Measurements from ENCODE around the gene MGAT5B. TPM values are rescaled to one million over a fixed set of nuclear protein-coding genes. Genes with fewer than 3 reads are reported as not detected.

MGAT5B gene
- total and polyA plus RNA-seq, 5 donors = 0.05 to 0.12 TPM; not detected in 3

DNA sequence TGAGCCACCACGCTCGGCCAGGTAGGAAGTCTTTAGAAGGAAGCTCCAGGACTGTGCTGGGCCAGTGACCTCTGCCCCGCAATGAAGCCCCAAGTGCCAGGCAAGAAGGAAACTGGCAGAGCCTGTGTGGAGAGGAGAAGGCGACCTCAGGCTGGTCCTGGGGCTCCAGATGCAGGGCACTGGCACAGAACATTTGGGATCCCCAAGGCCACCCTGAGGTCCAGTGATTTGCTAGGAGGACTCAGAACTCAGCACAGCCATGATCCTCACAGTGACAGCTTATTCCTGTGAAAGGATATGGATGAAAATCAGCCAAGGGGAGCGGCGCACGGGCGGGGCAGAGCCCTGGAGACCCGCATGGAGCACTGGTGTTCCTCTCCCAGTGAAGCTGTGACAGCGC is 24.1 kb downstream of the MGAT5B start:
- WGBS = 92% methylated on average over 10 of the region's 10 CpGs
- Histone ChIP-seq H3K27ac (ENCODE audit: low read length) (no peak overlapping the region), H3K9me3 (ENCODE audit: control insufficient read depth, low read length) (no peaks in the 10 kb centered on the region), H3K4me1 (ENCODE audit: control insufficient read depth, insufficient read depth, low read length) (no peaks in the 10 kb centered on the region), H3K27me3 (ENCODE audit: control insufficient read depth, insufficient read depth) (no peaks in the 10 kb centered on the region), H3K4me3 (ENCODE audit: low read length) (no peak overlapping the region)
- intact Hi-C loops (cut with DNase I) = no loop called here
- ATAC-seq = no peak
- DNase-seq = peak in 1 of 3 donors; percentile 25

DNA sequence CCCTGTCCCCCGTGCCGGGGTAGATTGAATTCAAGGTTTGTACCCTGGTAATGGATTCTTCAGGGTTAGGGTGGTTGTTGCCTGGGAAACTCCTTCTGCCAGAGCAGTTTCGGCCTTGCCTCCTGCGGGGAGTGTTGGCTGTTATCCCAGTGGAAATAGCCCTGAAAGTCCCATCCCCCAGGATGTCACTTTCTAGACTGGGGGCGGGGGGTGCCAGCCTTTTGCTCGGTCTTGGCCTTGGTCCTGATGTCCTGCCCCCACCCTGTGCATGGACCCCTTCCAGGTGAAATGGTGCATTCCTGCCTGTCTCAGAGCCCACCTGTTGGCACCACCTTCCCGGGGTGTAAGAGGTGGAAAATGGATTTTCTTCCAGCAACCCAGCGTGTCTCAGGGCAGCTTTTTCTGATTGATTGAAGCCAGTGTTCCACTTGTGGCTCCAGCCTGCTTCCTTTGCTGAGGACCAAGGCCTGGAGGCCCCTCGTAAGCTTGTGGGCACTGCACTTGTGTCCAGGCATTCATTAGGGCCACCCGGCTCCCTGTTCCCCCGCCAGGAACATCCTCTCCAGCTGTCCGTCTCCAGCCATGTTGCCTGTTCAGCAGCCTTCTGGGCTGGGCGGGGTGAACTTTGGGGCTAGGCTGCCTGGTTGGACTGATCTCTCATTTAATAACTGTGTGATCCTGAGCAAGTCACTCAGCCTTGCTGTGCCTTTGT is 25.6 kb downstream of the MGAT5B start:
- no peaks in the 10 kb centered on the region for H3K4me1 ChIP-seq (ENCODE audit: control insufficient read depth, insufficient read depth, low read length)
- H3K9me3 ChIP-seq (ENCODE audit: control insufficient read depth, low read length) = no peaks in the 10 kb centered on the region
- WGBS = 62% methylated on average over 13 of the region's 13 CpGs
- no peak overlapping the region for H3K4me3 ChIP-seq (ENCODE audit: low read length)
- intact Hi-C loops (cut with DNase I) = no loop called here
- no peak for ATAC-seq
- H3K27me3 ChIP-seq (ENCODE audit: control insufficient read depth, insufficient read depth) = no peaks in the 10 kb centered on the region
- no peak overlapping the region for H3K27ac ChIP-seq (ENCODE audit: low read length)
- DNase-seq = peak in 1 of 3 donors; percentile 29

DNA sequence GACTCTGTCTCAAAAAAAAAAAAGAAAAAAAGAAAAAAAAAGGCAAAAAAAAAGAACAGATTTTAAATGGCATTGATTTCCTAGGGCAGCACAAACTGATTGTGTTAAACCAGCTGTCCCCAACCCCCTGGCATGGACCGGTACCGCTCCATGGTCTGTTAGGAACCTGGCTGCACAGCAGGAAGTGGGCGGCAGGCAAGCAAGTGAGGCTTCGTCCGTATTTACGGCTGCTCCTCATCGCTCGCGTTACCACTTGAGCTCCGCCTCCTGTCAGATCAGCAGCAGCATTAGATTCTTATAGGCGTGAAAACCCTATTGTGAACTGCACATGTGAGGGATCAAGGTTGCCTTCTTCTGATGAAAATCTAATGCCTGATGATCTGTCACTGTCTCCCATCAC is 26.6 kb downstream of the MGAT5B start:
- DNase-seq (peak in 1 of 3 donors; percentile 18), ATAC-seq (no peak)
- WGBS = 97% methylated on average over 11 of the region's 11 CpGs
- intact Hi-C loops (cut with DNase I) = no loop called here
- no peak overlapping the region for H3K4me3 ChIP-seq (ENCODE audit: low read length)
- no peak overlapping the region for H3K27ac ChIP-seq (ENCODE audit: low read length)
- no peaks in the 10 kb centered on the region for H3K27me3 ChIP-seq (ENCODE audit: control insufficient read depth, insufficient read depth)
- H3K9me3 ChIP-seq (ENCODE audit: control insufficient read depth, low read length) = no peaks in the 10 kb centered on the region
- no peaks in the 10 kb centered on the region for H3K4me1 ChIP-seq (ENCODE audit: control insufficient read depth, insufficient read depth, low read length)

- H3K4me3 ChIP-seq (ENCODE audit: low read length) = no peak overlapping the region
- intact Hi-C loops (cut with DNase I) = no loop called here
- H3K27ac ChIP-seq (ENCODE audit: low read length) = no peak overlapping the region
- DNase-seq (peak in 1 of 3 donors; percentile 12), ATAC-seq (no peak)
- WGBS = 84% methylated on average over 10 of the region's 10 CpGs
- H3K4me1 ChIP-seq (ENCODE audit: control insufficient read depth, insufficient read depth, low read length) = no peaks in the 10 kb centered on the region
- no peaks in the 10 kb centered on the region for H3K27me3 ChIP-seq (ENCODE audit: control insufficient read depth, insufficient read depth)
- H3K9me3 ChIP-seq (ENCODE audit: control insufficient read depth, low read length) = no peaks in the 10 kb centered on the region
Observed at GRCh38 chr17:76897023-76897422, 28.8 kb downstream of the MGAT5B start.

GRCh38 chr17:76899414-76899813 is 31.2 kb downstream of the MGAT5B start:
- no peaks in the 10 kb centered on the region for H3K4me1 ChIP-seq (ENCODE audit: control insufficient read depth, insufficient read depth, low read length)
- H3K9me3 ChIP-seq (ENCODE audit: control insufficient read depth, low read length) = no peaks in the 10 kb centered on the region
- no peaks in the 10 kb centered on the region for H3K27me3 ChIP-seq (ENCODE audit: control insufficient read depth, insufficient read depth)
- 85% methylated on average over 7 of the region's 7 CpGs for WGBS
- ATAC-seq (no peak), DNase-seq (no peak)
- intact Hi-C loops (cut with DNase I) = no loop called here
- H3K4me3 ChIP-seq (ENCODE audit: low read length) = no peak overlapping the region
- H3K27ac ChIP-seq (ENCODE audit: low read length) = no peak overlapping the region

GRCh38 chr17:76900723-76901122 is 32.5 kb downstream of the MGAT5B start:
- H3K9me3 ChIP-seq (ENCODE audit: control insufficient read depth, low read length) = no peaks in the 10 kb centered on the region
- no peaks in the 10 kb centered on the region for H3K27me3 ChIP-seq (ENCODE audit: control insufficient read depth, insufficient read depth)
- no peaks in the 10 kb centered on the region for H3K4me1 ChIP-seq (ENCODE audit: control insufficient read depth, insufficient read depth, low read length)
- DNase-seq (no peak), ATAC-seq (no peak)
- intact Hi-C loops (cut with DNase I) = no loop called here
- no peak overlapping the region for H3K27ac ChIP-seq (ENCODE audit: low read length)
- WGBS = 91% methylated on average over 8 of the region's 8 CpGs
- no peak overlapping the region for H3K4me3 ChIP-seq (ENCODE audit: low read length)

GRCh38 chr17:76901542-76902197 is 33.5 kb downstream of the MGAT5B start:
- Histone ChIP-seq H3K27me3 (ENCODE audit: control insufficient read depth, insufficient read depth) (no peaks in the 10 kb centered on the region), H3K4me1 (ENCODE audit: control insufficient read depth, insufficient read depth, low read length) (no peaks in the 10 kb centered on the region), H3K27ac (ENCODE audit: low read length) (no peak overlapping the region), H3K4me3 (ENCODE audit: low read length) (no peak overlapping the region), H3K9me3 (ENCODE audit: control insufficient read depth, low read length) (no peaks in the 10 kb centered on the region)
- ATAC-seq (peak; percentile 33 to 82), DNase-seq (no peak)
- intact Hi-C loops (cut with DNase I) = no loop called here
- WGBS = 54% methylated on average over 11 of the region's 11 CpGs

DNA sequence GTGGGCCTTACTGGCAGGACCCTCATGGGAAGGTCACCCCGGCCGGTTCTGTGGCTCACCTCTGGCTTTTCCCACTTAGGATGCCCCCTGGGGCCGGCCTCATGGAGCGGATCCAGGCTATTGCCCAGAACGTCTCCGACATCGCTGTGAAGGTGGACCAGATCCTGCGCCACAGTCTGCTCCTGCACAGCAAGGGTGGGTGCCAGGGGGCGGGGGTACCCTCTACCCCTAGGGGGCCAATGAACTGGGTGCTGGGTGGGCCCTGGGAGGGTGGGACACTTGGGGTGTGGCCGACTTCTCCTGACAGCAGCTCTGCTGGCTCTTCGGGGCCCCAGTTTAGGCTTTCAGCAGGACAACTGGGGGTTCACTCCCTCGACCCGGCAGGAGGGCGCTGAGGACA is 34.3 kb downstream of the MGAT5B start:
- WGBS = 84% methylated on average over 14 of the region's 14 CpGs
- DNase-seq = no peak
- no peaks in the 10 kb centered on the region for H3K4me1 ChIP-seq (ENCODE audit: control insufficient read depth, insufficient read depth, low read length)
- no peak overlapping the region for H3K4me3 ChIP-seq (ENCODE audit: low read length)
- no peaks in the 10 kb centered on the region for H3K27me3 ChIP-seq (ENCODE audit: control insufficient read depth, insufficient read depth)
- H3K27ac ChIP-seq (ENCODE audit: low read length) = no peak overlapping the region
- intact Hi-C loops (cut with DNase I) = no loop called here
- no peaks in the 10 kb centered on the region for H3K9me3 ChIP-seq (ENCODE audit: control insufficient read depth, low read length)
- ATAC-seq = no peak

DNA sequence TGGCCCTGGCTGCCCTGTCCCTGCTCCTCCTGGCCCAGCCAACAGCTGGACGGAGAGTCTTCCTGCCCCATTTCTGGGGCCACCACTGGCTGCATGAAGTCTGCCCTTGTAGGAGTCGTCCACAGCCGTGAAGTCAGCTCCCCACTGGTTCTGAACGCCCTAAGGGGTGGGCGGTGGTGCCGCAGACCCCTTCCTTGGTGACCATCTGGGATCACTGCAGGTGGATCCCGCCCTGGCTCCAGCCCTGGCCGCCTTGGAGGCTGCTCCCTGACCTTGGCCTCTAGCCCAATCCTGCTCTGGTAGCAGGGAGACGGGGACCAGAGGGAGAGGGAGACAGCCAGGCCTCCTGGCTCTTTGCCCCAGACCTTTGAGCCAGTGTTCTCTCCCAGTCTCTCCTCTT is 35.4 kb downstream of the MGAT5B start:
- ATAC-seq (no peak), DNase-seq (no peak)
- Histone ChIP-seq H3K27ac (ENCODE audit: low read length) (no peak overlapping the region), H3K4me3 (ENCODE audit: low read length) (no peak overlapping the region), H3K9me3 (ENCODE audit: control insufficient read depth, low read length) (no peaks in the 10 kb centered on the region), H3K27me3 (ENCODE audit: control insufficient read depth, insufficient read depth) (no peaks in the 10 kb centered on the region), H3K4me1 (ENCODE audit: control insufficient read depth, insufficient read depth, low read length) (no peaks in the 10 kb centered on the region)
- 69% methylated on average over 9 of the region's 9 CpGs for WGBS
- intact Hi-C loops (cut with DNase I) = no loop called here

GRCh38 chr17:76904116-76904515 is 35.9 kb downstream of the MGAT5B start:
- Histone ChIP-seq H3K9me3 (ENCODE audit: control insufficient read depth, low read length) (no peaks in the 10 kb centered on the region), H3K27me3 (ENCODE audit: control insufficient read depth, insufficient read depth) (no peaks in the 10 kb centered on the region), H3K4me1 (ENCODE audit: control insufficient read depth, insufficient read depth, low read length) (no peaks in the 10 kb centered on the region), H3K27ac (ENCODE audit: low read length) (no peak overlapping the region), H3K4me3 (ENCODE audit: low read length) (no peak overlapping the region)
- 86% methylated on average over 13 of the region's 13 CpGs for WGBS
- intact Hi-C loops (cut with DNase I) = no loop called here
- no peak for ATAC-seq
- no peak for DNase-seq

GRCh38 chr17:76905036-76905435 is 36.8 kb downstream of the MGAT5B start:
- Histone ChIP-seq H3K4me3 (ENCODE audit: low read length) (no peak overlapping the region), H3K27me3 (ENCODE audit: control insufficient read depth, insufficient read depth) (no peaks in the 10 kb centered on the region), H3K9me3 (ENCODE audit: control insufficient read depth, low read length) (no peaks in the 10 kb centered on the region), H3K4me1 (ENCODE audit: control insufficient read depth, insufficient read depth, low read length) (no peaks in the 10 kb centered on the region), H3K27ac (ENCODE audit: low read length) (no peak overlapping the region)
- DNase-seq (peak in 1 of 3 donors; percentile 7), ATAC-seq (no peak)
- 93% methylated on average over 8 of the region's 8 CpGs for WGBS
- intact Hi-C loops (cut with DNase I) = no loop called here
